H9 (cell line): ENCODE data around the gene DTX4. TPM values are rescaled to one million over a fixed set of nuclear protein-coding genes. Genes with fewer than 3 reads are reported as not detected.

Source experiments
- DNase-seq: peaks from one replicate; pipeline ENCODE4 v3.0.0-alpha.2; 2017
- H2AFZ ChIP-seq: one replicate; pipeline ENCODE4 v1.6.1; 2013; ENCODE audit warnings: mild to moderate bottlenecking, low read length, control low read depth, moderate library complexity
- H2AK5ac ChIP-seq: 2 replicates; pipeline ENCODE4 v1.6.1; 2013; ENCODE audit warnings: low read length, control low read depth, mixed read lengths; ENCODE audit not compliant: insufficient read length
- H2BK120ac ChIP-seq: one replicate; pipeline ENCODE4 v1.6.1; 2013; ENCODE audit warnings: low read depth, mild to moderate bottlenecking, low read length, control low read depth, inconsistent platforms; ENCODE audit not compliant: poor library complexity, severe bottlenecking
- H2BK12ac ChIP-seq: 2 replicates; pipeline ENCODE4 v1.6.1; 2013; ENCODE audit warnings: low read length, control low read depth, mixed read lengths, low read depth; ENCODE audit not compliant: insufficient read length
- H2BK15ac ChIP-seq: 2 replicates; pipeline ENCODE4 v1.6.1; 2013; ENCODE audit warnings: low read depth, low read length, control low read depth
- H2BK20ac ChIP-seq: one replicate; pipeline ENCODE4 v1.6.1; 2013; ENCODE audit warnings: low read depth, mild to moderate bottlenecking, low read length, control low read depth, inconsistent platforms; ENCODE audit not compliant: poor library complexity, severe bottlenecking
- H2BK5ac ChIP-seq: 2 replicates; pipeline ENCODE4 v1.6.1; 2013; ENCODE audit warnings: low read length, control low read depth, mixed read lengths; ENCODE audit not compliant: insufficient read length
- H3K14ac ChIP-seq: 2 replicates; pipeline ENCODE4 v1.6.1; 2013; ENCODE audit warnings: low read length, control low read depth; ENCODE audit not compliant: insufficient read depth
- H3K18ac ChIP-seq: 2 replicates; pipeline ENCODE4 v1.6.1; 2013; ENCODE audit warnings: low read depth, mild to moderate bottlenecking, mixed read lengths, low read length, control low read depth; ENCODE audit not compliant: insufficient read length
- H3K23ac ChIP-seq: 2 replicates; pipeline ENCODE4 v1.6.1; 2013; ENCODE audit warnings: low read length, control low read depth, mixed read lengths, low read depth; ENCODE audit not compliant: insufficient read length
- H3K23me2 ChIP-seq: 2 replicates; pipeline ENCODE4 v1.6.1; 2013; ENCODE audit warnings: low read depth, mild to moderate bottlenecking, mixed read lengths, low read length, control low read depth; ENCODE audit not compliant: insufficient read length, poor library complexity, severe bottlenecking
- H3K27ac ChIP-seq: 2 replicates; pipeline ENCODE4 v1.5.1; 2013; ENCODE audit warnings: low read length, control low read depth, mixed read lengths, low read depth; ENCODE audit not compliant: insufficient read length
- H3K27me3 ChIP-seq: 2 replicates; pipeline ENCODE4 v1.6.1; 2013; ENCODE audit warnings: low read length, control low read depth, inconsistent platforms; ENCODE audit not compliant: insufficient read depth
- H3K4ac ChIP-seq: 2 replicates; pipeline ENCODE4 v1.6.1; 2013; ENCODE audit warnings: low read depth, mild to moderate bottlenecking, control low read depth, inconsistent platforms, low read length, moderate library complexity
- H3K4me1 ChIP-seq: 2 replicates; pipeline ENCODE4 v1.6.1; 2013; ENCODE audit warnings: low read length, control low read depth, inconsistent platforms; ENCODE audit not compliant: insufficient read depth
- H3K4me2 ChIP-seq: 2 replicates; pipeline ENCODE4 v1.6.1; 2013; ENCODE audit warnings: low read length, control low read depth, mixed read lengths; ENCODE audit not compliant: insufficient read length, insufficient read depth
- H3K56ac ChIP-seq: 2 replicates; pipeline ENCODE4 v1.6.1; 2013; ENCODE audit warnings: low read depth, mild to moderate bottlenecking, mixed read lengths, low read length, control low read depth; ENCODE audit not compliant: insufficient read length
- H3K79me1 ChIP-seq: 2 replicates; pipeline ENCODE4 v1.6.1; 2013; ENCODE audit warnings: low read depth, mild to moderate bottlenecking, moderate library complexity, low read length, control low read depth, inconsistent platforms; ENCODE audit not compliant: insufficient read depth, poor library complexity, severe bottlenecking
- H3K79me2 ChIP-seq: 2 replicates; pipeline ENCODE4 v1.6.1; 2013; ENCODE audit warnings: low read length, control low read depth, inconsistent platforms; ENCODE audit not compliant: insufficient read depth
- H3K9ac ChIP-seq: 2 replicates; pipeline ENCODE4 v1.6.1; 2013; ENCODE audit warnings: low read length, control low read depth, mixed read lengths; ENCODE audit not compliant: insufficient read length; ENCODE audit errors: extremely low read depth
- H3K9me3 ChIP-seq: one replicate; pipeline ENCODE4 v1.6.1; 2013; ENCODE audit warnings: low read depth, low read length, inconsistent platforms; ENCODE audit not compliant: control insufficient read depth
- H3T11ph ChIP-seq: one replicate; pipeline ENCODE4 v1.6.1; 2013; ENCODE audit warnings: mild to moderate bottlenecking, low read length, control low read depth, inconsistent platforms
- H4K20me1 ChIP-seq: one replicate; pipeline ENCODE4 v1.6.1; 2013; ENCODE audit not compliant: control insufficient read depth, insufficient read length, insufficient read depth
- H4K5ac ChIP-seq: 2 replicates; pipeline ENCODE4 v1.6.1; 2013; ENCODE audit warnings: low read depth, mild to moderate bottlenecking, mixed read lengths, low read length, control low read depth; ENCODE audit not compliant: insufficient read length
- H4K8ac ChIP-seq: replicated peaks from 2 replicates; pipeline ENCODE4 v1.6.1; 2013; ENCODE audit warnings: low read length, control low read depth, mixed read lengths, low read depth; ENCODE audit not compliant: insufficient read length
- H4K91ac ChIP-seq: 2 replicates; pipeline ENCODE4 v1.6.1; 2013; ENCODE audit warnings: low read depth, mild to moderate bottlenecking, moderate library complexity, mixed read lengths, low read length, control low read depth; ENCODE audit not compliant: insufficient read length
- H3K27ac Mint-ChIP-seq, 3 experiments: 2 replicates in 2 of 3; 3 replicates in 1 of 3; pipeline ENCODE4 v1.8.0; 2020 to 2021; ENCODE audit warnings: mixed read lengths in 3 of 3, mild to moderate bottlenecking in 1 of 3, moderate library complexity in 1 of 3
- H3K27me3 Mint-ChIP-seq: 2 replicates; pipeline ENCODE4 v1.8.0; 2021; ENCODE audit warnings: low read depth, mild to moderate bottlenecking, moderate library complexity, mixed read lengths
- H3K36me3 Mint-ChIP-seq, 3 experiments: 2 replicates in 2 of 3; 3 replicates in 1 of 3; pipeline ENCODE4 v1.8.0; 2020 to 2021; ENCODE audit warnings: low read depth in 3 of 3, mixed read lengths in 3 of 3; ENCODE audit not compliant: insufficient read depth in 1 of 3
- H3K4me1 Mint-ChIP-seq, 2 experiments: 2 replicates each; pipeline ENCODE4 v1.8.0; 2020; ENCODE audit warnings: mixed read lengths in 2 of 2
- H3K4me3 Mint-ChIP-seq, 2 experiments: 2 replicates in 1 of 2; 3 replicates in 1 of 2; pipeline ENCODE4 v1.8.0; 2020 to 2021; ENCODE audit warnings: mild to moderate bottlenecking in 2 of 2, mixed read lengths in 2 of 2, moderate library complexity in 1 of 2
- H3K9me3 Mint-ChIP-seq, 2 experiments: 2 replicates in 1 of 2; 3 replicates in 1 of 2; pipeline ENCODE4 v1.8.0; 2020; ENCODE audit warnings: mild to moderate bottlenecking in 2 of 2, mixed read lengths in 2 of 2, moderate library complexity in 1 of 2
- CTCF ChIP-seq: fragments of 200-600 bp; sonication (generic); conservative IDR thresholded peaks from 3 replicates; pipeline ENCODE4 v1.8.0; 2021; ENCODE audit warnings: antibody characterized with exemption, mild to moderate bottlenecking
- WGBS: extraction: QIAGEN DNeasy Blood & Tissue Kit; methylation state at CpG from one replicate; pipeline ENCODE4 v1.1.7; 2013; ENCODE audit warnings: missing lambda C conversion rate, low lambda C conversion rate, mixed read lengths; ENCODE audit not compliant: insufficient read length; ENCODE audit errors: extremely low coverage; 5-methylcytosine and 5-hydroxymethylcytosine counted together
- total RNA-seq: library from RNA; stranded (reverse); gene quantifications from 2 replicates; pipeline ENCODE4 v1.2.1, GENCODE V29; 2021

Gene DTX4
- total RNA-seq, 1 experiment from 2014 or later: 13.0 TPM

GRCh38 chr11:59181746-59182456 lies 10.0 kb downstream of the DTX4 start:
- WGBS: no CpG with 5 or more reads among the region's 33 CpGs
- Histone ChIP-seq H3K27me3 (no peaks in the 10 kb centered on the region), H4K5ac (no peak overlapping the region), H3K4me2 (no peak overlapping the region), H2BK15ac (no peak overlapping the region), H3K14ac (no peak overlapping the region), H3K4me1 (peaks cover 1% of the 10 kb centered on the region), H2AFZ (no peak overlapping the region), H3K9ac (no peak overlapping the region), H3K4ac (no peak overlapping the region), H3K27ac (no peak overlapping the region), H2BK5ac (no peak overlapping the region), H3K23me2 (no peaks in the 10 kb centered on the region), H4K20me1 (no peaks in the 10 kb centered on the region), H3T11ph (no peak overlapping the region), H3K79me2 (no peaks in the 10 kb centered on the region; the same call in 1 of the 2 replicates), H2BK20ac (no peak overlapping the region), H3K18ac (no peak overlapping the region), H2BK120ac (no peak overlapping the region), H4K8ac (no peak overlapping the region), H2AK5ac (no peak overlapping the region), H3K79me1 (peaks cover 3% of the 10 kb centered on the region), H3K56ac (no peak overlapping the region), H3K23ac (no peak overlapping the region), H4K91ac (no peak overlapping the region), H2BK12ac (no peak overlapping the region), H3K9me3 (no peaks in the 10 kb centered on the region)
- Mint-ChIP-seq H3K27ac (no peak overlapping the region), H3K27me3 (no peaks in the 10 kb centered on the region), H3K36me3 (peaks cover 16 to 40% (median 37%) of the 10 kb centered on the region in 3 experiments; a peak in 6 of 7 replicates), H3K4me1 (peaks cover 27 to 46% of the 10 kb centered on the region in 2 experiments), H3K9me3 (peaks cover 8 to 12% of the 10 kb centered on the region in 2 experiments; a peak in 3 of 5 replicates), H3K4me3 (no peak overlapping the region)
- no peak for DNase-seq
- TF ChIP-seq CTCF: no peak
